HG02943 (cell line): Measurements from ENCODE around the gene POLA1.
"Not testable (repeated sequence)": the region's sequence is repeated elsewhere in the genome, so short reads cannot be mapped to it uniquely, and the experiment has no call there.

Source experiments
- ATAC-seq: cut with Tn5 transposase; IDR thresholded peaks from one replicate; pipeline ENCODE4 v1.9.1; 2021; ENCODE audit warnings: mild to moderate bottlenecking, low read depth, moderate library complexity; ENCODE audit not compliant: unreplicated experiment

POLA1 gene

GRCh38 chrX:24862343-24862742, 168.6 kb downstream of the POLA1 start:
- no peak for ATAC-seq

DNA sequence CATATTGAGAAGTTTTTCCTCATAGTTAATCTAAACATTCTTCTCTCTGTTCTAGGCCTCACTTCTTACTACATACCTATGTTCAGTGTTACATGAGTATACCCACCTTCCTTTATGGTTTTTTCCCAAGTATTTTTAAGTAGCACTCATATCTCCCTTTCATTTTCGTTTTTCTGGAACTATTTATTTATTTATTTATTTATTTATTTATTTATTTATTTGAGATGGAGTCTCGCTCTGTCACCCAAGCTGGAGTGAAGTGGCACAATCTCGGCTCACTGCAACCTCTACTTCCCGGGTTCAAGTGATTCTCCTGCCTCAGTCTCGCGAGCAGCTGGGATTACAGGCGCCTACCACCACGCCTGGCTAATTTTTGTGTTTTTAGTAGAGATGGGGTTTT, 170.1 kb downstream of the POLA1 start:
- not testable (repeated sequence) for ATAC-seq

DNA sequence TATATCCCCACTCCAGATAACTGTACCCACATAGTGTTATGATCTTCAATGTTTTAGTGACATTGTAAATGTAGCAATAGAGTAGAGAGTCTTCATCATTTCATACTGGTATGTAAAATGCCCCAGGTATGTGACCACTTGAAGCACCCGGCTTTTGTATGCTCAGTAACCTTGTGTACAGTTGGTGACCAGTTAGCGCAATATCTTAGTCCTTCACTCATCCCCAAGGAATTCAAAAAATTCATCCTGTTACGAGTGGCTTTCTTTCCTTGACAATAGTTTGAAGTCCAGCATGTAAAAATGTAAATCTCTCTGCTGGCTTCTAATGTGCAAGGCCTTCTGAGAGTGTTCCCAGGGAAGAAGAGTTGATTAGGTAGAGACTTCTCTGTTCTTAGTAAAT, 176.4 kb downstream of the POLA1 start:
- ATAC-seq = no peak

DNA sequence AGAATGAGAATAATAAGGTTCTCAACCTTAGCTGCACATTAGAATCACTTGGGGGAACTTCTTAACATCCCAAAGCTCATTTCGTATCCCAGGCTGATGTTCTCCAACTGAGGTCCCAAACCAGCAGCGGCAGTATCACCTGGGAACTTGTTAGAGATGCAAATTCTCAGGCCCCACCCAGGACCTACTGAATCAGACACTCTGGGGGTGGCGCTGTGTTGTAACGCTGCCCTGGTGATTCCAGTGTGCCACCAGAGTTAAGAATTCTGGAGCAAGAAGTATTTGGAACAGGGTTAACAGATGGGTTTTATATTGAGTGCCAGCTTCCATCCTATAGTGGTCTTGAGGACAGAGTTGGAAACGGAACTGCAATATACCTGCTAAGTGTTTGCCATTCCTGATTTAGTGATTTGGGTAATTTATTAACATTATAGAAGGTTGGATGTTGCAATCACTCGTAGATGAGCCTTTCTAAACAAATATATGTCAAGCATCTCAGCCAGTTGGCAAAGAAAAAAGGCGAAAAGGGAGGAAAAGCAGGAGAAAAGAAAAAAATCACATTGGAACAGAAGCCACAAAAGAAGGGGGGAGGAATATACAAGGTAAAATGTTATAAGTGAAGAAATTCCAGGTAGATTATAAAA, 181.0 kb downstream of the POLA1 start:
- ATAC-seq = no peak

GRCh38 chrX:24876530-24877287, 183.0 kb downstream of the POLA1 start:
- no peak for ATAC-seq

DNA sequence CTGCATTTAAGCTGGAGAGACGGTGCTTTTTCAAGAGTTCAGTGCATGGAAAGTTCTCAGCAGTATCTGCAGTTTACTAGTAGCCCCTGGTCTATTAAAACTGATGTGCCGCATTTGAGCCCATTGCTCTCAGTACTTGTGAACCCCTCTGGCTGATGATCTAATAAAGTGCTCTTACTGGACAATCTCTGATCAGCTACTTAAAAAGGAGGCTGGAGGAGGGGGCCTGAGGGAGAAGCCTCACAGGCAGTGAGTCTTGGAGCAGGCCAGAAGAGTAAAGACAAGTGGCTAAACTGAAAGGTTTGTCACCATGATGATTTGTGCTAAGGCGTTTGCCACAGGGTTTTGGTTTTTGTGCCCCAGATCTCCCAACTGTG, 183.6 kb downstream of the POLA1 start:
- ATAC-seq = no peak

DNA sequence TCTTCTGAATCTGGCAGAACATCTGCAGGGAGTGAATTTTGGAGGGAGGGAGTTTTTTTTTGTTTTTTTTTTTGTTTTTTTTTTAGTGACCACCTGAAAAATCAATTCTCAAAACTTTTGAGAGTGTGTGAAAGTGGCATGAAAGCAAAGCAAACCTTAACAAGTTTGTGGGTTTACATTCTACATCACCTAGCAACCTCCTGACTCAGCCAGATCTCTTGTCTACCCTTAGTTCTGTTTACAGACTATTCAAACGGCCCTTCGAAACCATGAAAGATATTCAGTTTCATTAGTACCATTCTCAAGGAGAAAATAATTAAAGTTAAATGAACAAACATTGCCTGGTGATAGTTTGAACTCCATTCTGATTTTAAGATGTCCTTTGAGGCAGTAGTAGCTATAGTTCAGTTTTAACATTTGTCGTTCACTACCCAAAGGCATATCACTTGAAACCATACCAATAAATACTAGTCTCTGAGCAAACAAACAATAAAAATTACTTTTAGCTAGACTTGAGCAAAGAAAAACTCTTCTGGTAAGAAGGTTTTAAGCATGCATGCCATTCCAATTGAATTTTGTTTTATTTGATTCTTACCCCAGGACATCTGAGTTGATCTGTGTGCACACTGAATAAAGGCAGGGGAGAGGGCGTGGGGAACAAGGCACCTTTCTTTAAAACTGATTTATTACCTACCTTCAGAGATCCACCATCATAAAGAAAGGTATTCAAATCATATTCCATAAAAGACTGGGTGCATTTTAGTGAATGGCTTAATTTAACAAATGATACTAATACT, 184.3 kb downstream of the POLA1 start:
- no peak for ATAC-seq

DNA sequence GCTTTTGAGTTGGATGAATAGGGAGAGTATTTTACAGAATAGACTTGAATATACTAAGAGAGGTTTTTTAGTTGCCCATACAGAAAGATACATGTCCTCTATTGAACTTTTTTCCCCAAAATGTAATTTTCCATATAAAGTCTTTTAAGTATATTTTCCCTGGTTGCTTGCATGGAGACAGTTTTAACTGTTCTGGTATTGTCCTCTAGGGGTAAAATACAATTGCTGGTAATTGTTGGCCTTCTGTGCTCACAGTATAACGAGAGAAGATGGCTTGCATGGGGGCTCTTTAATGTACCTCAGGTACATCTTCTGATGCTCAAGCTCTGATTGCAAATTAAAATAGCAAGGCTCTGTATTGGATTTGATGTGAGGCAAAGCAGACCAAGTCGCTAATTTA, 186.0 kb downstream of the POLA1 start:
- ATAC-seq = no peak

- no peak for ATAC-seq
Observed at GRCh38 chrX:24886916-24887315, 193.2 kb downstream of the POLA1 start.

DNA sequence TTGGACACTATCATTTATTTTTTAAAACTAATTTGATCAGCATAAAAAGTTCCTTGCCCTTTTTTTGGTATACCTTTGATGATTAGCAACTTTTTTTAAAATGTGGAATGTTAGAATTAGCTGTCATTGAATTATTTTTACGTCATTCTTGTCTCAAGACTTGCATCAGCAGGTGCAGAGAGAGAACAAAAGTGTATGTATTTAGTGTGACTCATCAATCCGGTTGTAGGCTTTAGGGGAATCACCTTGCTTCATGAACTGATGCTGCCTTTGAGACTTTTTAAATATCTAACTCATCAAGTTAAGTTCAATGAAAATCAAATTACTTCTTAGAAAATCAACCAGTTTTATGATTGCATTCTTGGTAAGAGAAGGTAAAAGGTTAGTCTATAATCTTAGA, 197.0 kb downstream of the POLA1 start:
- ATAC-seq = no peak

DNA sequence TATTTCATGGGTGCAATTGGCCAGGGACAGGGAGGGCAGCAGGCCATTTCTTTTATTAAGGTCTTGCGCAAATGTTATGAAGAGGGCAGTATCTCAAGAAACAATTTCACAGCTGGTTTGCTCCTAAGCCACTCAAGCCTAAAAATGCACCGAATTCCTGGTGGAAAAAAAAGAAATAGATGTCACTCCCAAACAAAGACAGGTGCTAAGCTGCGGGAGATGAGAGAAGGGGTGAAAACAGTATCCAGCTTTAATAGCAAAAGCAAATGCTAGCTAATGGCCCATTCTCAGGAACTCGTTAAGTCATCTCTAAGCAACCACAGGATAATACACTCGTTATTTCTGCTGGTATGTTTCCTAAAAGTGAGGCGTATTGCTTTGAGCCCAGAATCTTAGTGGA, 205.7 kb downstream of the POLA1 start:
- ATAC-seq = no peak

GRCh38 chrX:24900234-24900633, 206.5 kb downstream of the POLA1 start:
- ATAC-seq = no peak

DNA sequence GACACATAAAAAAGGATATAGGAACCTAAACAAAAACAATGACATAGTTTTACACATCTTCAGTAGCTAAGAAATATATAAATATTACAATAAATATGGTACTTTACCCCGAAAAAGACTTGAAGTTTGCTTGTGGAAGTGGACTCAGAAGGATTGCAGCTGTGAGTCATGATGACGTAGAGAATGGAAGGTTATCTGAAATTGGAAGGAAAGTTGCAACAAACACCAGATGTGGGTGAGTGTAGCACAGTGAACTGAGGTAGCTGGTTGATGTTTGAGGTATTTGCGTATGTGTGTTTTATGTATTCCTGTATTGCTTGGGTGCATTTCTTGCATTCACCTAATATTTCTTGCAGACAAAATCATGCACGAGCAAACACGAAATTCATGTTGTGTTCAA, 209.1 kb downstream of the POLA1 start:
- no peak for ATAC-seq

- ATAC-seq = no peak
Observed at GRCh38 chrX:24918715-24919114, 225.0 kb downstream of the POLA1 start.

GRCh38 chrX:24920769-24921168, 227.1 kb downstream of the POLA1 start:
- ATAC-seq = no peak

DNA sequence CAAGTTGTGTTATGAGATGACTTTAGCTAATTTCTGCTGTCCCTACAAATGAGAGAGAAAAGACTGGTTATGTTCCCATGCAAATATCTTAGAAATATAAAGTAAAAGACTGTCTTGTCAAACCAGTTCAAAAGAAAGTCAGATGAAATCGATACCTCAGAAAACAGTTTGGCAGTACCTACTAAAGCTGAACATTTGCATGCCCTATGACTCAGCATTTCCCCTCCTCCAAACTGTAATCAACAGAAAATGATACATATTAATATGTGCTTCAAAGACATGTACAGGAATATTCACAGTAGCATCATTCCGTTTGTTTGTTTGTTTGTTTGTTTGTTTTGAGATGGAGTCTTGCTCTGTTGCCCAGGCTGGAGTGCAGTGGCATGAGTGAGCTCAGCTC, 231.7 kb downstream of the POLA1 start:
- no peak for ATAC-seq

DNA sequence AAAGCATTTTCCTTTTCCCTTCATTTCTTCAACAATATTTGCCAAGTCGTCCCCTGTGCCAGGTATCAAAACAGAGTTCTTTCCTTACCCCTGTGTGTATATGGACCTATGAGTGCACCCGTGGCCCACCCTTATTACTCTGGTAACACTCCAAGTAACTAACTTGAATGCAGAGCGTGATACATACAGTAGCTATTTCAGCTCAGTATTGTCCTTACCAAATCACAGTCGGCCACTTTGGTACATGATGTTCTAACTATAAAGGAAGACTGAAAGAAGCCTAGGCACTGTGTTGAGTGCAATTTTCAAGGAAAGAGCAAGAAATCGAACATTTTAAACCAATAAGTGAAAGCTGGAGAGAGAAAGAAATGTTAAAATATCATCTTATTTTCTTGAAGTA, 233.7 kb downstream of the POLA1 start:
- ATAC-seq = no peak

DNA sequence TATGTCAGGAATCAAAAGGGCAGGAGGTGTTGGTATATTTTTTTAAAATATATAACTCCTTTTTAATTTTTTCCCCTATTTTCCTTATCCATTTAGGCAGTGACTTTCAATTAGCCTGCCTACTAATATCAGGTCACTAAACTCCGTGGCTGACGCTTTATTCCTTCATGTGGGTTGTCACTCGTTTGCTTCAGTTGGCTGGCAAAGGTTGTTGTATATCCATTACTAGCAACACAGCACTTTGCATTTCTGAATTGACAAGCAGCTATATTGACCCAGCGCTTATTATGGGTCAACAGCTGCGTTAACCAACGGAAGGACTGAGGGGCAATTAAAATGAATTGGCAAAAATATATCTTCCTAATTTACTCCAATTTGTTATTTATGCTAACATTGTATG, 234.4 kb downstream of the POLA1 start:
- no peak for ATAC-seq

DNA sequence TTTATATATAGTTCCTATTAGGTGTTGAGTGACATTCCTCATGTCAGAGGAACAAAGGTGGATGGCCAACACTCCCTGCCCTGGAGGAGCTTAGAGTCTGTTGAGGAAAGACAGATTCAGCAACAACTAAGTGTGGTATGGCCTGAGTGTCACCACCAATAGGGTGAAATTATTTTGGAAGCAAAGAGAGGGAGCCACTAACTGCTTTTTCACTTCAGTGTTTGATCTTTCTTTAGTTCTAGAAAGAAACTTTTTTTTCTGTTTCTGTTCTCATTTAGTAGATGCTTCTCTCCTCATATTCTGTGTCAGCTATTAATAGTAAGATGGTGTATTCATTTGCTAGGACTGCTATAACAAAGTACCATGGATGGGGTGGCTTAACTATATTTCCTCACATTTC, 240.6 kb downstream of the POLA1 start:
- ATAC-seq = no peak

DNA sequence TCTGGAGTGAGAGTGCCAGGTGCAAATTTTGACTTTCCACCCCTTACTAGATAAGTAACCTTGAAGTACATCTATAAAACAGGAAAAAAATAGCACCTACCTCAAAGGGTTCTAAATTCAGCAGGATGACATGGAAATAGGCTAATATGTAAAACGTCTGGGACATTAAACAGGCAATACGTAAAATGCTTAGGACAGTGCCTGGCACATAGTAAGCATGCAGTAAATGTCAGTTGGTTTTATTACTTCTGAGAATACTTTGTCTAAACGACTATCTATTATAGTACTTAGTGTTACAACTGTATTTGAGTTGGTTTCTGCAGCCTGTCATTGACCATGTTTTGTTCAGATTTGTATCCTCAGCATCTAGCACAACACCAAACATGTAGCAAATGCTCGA, 251.3 kb downstream of the POLA1 start:
- no peak for ATAC-seq

- no peak for ATAC-seq
Observed at GRCh38 chrX:24946369-24946768, 252.7 kb downstream of the POLA1 start.

- ATAC-seq = no peak
Observed at GRCh38 chrX:24954732-24955131, 261.0 kb downstream of the POLA1 start.
